HCT116 (cell line): Measurements from ENCODE around the gene ENTPD8. TPM values are rescaled to one million over a fixed set of nuclear protein-coding genes. Genes with fewer than 3 reads are reported as not detected.

ENCODE experiments used
- ATAC-seq: fragments of 200-7000 bp; cut with Tn5 transposase; 2 replicates; pipeline ENCODE4 v1.9.1; 2020; ENCODE audit warnings: mild to moderate bottlenecking, moderate library complexity
- BruUV-seq: library from RNA; stranded (reverse); fragments of 400-500 nt; replicated peaks from 2 replicates; lab custom pipeline; 2021; lab: Mats Ljungman, UMichigan
- CTCF ChIA-PET: fragments of 300-600 bp; sonication (Branson Sonifier 250); formaldehyde crosslinking; loops from one replicate; lab custom pipeline; 2021; ENCODE audit warnings: antibody characterized with exemption; lab: Charles Lee
- POLR2A ChIA-PET: fragments of 300-600, 350-600 bp; sonication (Branson Sonifier 250); formaldehyde crosslinking; loops from one replicate; lab custom pipeline; 2021; ENCODE audit warnings: antibody characterized with exemption; lab: Charles Lee
- RAD21 ChIA-PET, 2 experiments: fragments of 300-600 bp; sonication (Branson Sonifier 250); formaldehyde crosslinking; loops; one replicate each; lab custom pipeline; 2023; ENCODE audit warnings: low total read pairs in 2 of 2; ENCODE audit not compliant: uncharacterized antibody in 2 of 2, unreplicated experiment in 2 of 2, low non-redundant PET in 1 of 2; lab: Charles Lee
- DNase-seq: peaks from one replicate; pipeline ENCODE4 v3.0.0-alpha.2; 2010; ENCODE audit warnings: low read depth, low spot score
- H2AFZ ChIP-seq: fragments of 200-600 bp; shearing (Covaris generic), sonication (generic); 2 replicates; pipeline ENCODE4 v1.6.1; 2017; ENCODE audit warnings: low read depth, mixed run types, mixed read lengths, antibody characterized with exemption, low read length; ENCODE audit not compliant: poor library complexity, severe bottlenecking
- H3K27ac ChIP-seq: 2 replicates; pipeline ENCODE4 v1.5.1; 2012; ENCODE audit warnings: low read depth, low read length
- H3K27me3 ChIP-seq: fragments of 200-600 bp; sonication (generic); 2 replicates; pipeline ENCODE4 v1.6.1; 2016; ENCODE audit warnings: mixed run types, low read length, mixed read lengths; ENCODE audit not compliant: insufficient read depth
- H3K36me3 ChIP-seq, 2 experiments: fragments of 200-500 bp in 1 of 2; fragments of 200-600 bp in 1 of 2; sonication (Bioruptor generic) in 1 of 2; sonication (generic) in 1 of 2; 2 replicates each; pipeline versions ENCODE4 v1.5.1 to v1.6.1; 2014 to 2016; ENCODE audit warnings: low read length in 2 of 2, inconsistent platforms in 1 of 2, mixed read lengths in 1 of 2, mixed run types in 1 of 2; ENCODE audit not compliant: insufficient read depth in 2 of 2, control insufficient read depth in 1 of 2
- H3K4me1 ChIP-seq, 2 experiments: fragments of 200-600 bp in 1 of 2; sonication (generic) in 1 of 2; 2 replicates each; pipeline versions ENCODE4 v1.5.1 to v1.6.1; 2012 to 2017; ENCODE audit warnings: low read length in 2 of 2, inconsistent platforms in 1 of 2, mild to moderate bottlenecking in 1 of 2, mixed read lengths in 1 of 2, mixed run types in 1 of 2, moderate library complexity in 1 of 2; ENCODE audit not compliant: insufficient read depth in 2 of 2, control insufficient read depth in 1 of 2
- H3K4me2 ChIP-seq: fragments of 200-600 bp; sonication (generic); 2 replicates; pipeline ENCODE4 v1.6.1; 2017; ENCODE audit warnings: mixed run types, low read length, mixed read lengths
- H3K4me3 ChIP-seq, 2 experiments: fragments of 200-600 bp in 1 of 2; sonication (generic) in 1 of 2; replicated peaks in 1 of 2; 2 replicates each; pipeline ENCODE4 v1.5.1; 2011 to 2016; ENCODE audit warnings: low read length in 2 of 2, control low read depth in 1 of 2, low read depth in 1 of 2, mild to moderate bottlenecking in 1 of 2, mixed read lengths in 1 of 2, mixed run types in 1 of 2
- H3K79me2 ChIP-seq: fragments of 200-600 bp; sonication (generic); 2 replicates; pipeline ENCODE4 v1.6.1; 2017; ENCODE audit warnings: mild to moderate bottlenecking, mixed run types, low read length, moderate library complexity, mixed read lengths; ENCODE audit not compliant: insufficient read depth
- H3K9ac ChIP-seq: fragments of 200-600 bp; sonication (generic); 2 replicates; pipeline ENCODE4 v1.6.1; 2016; ENCODE audit warnings: low read length, mixed read lengths
- H3K9me2 ChIP-seq: fragments of 200-600 bp; sonication (generic), shearing (Covaris generic); 2 replicates; pipeline ENCODE4 v1.6.1; 2017; ENCODE audit warnings: mixed run types, mild to moderate bottlenecking, moderate library complexity; ENCODE audit not compliant: insufficient read depth
- H3K9me3 ChIP-seq, 2 experiments: fragments of 200-500 bp in 1 of 2; fragments of 200-600 bp in 1 of 2; sonication (Bioruptor generic) in 1 of 2; sonication (generic) in 1 of 2; 2 replicates each; pipeline ENCODE4 v1.6.1; 2014 to 2017; ENCODE audit warnings: low read length in 2 of 2, mixed read lengths in 2 of 2, inconsistent platforms in 1 of 2, low read depth in 1 of 2, mild to moderate bottlenecking in 1 of 2, mixed run types in 1 of 2, moderate library complexity in 1 of 2; ENCODE audit not compliant: control insufficient read depth in 1 of 2, insufficient read depth in 1 of 2
- H4K20me1 ChIP-seq: fragments of 200-600 bp; sonication (generic), shearing (Covaris generic); 2 replicates; pipeline ENCODE4 v1.6.1; 2017; ENCODE audit warnings: mixed run types, mild to moderate bottlenecking, moderate library complexity; ENCODE audit not compliant: insufficient read depth
- ATF3 ChIP-seq: IDR thresholded peaks from 2 replicates; pipeline ENCODE4 v1.6.1; 2012
- CBX3 ChIP-seq: IDR thresholded peaks from 2 replicates; pipeline ENCODE4 v1.6.1; 2012; ENCODE audit warnings: low read depth
- CEBPB ChIP-seq: IDR thresholded peaks from 2 replicates; pipeline ENCODE4 v1.6.1; 2012; ENCODE audit warnings: low read depth
- ELF1 ChIP-seq: IDR thresholded peaks from 2 replicates; pipeline ENCODE4 v1.6.1; 2012; ENCODE audit warnings: low read depth, borderline replicate concordance
- EZH2 ChIP-seq: fragments of 200-600 bp; sonication (generic); IDR thresholded peaks from 2 replicates; pipeline ENCODE4 v1.6.1; 2017; ENCODE audit warnings: antibody characterized with exemption, mixed run types
- EZH2phosphoT487 ChIP-seq: fragments of 200-600 bp; IDR thresholded peaks from 2 replicates; pipeline ENCODE4 v1.6.1; 2018; ENCODE audit warnings: antibody characterized with exemption, borderline replicate concordance
- FOSL1 ChIP-seq: IDR thresholded peaks from 2 replicates; pipeline ENCODE4 v1.6.1; 2012; ENCODE audit warnings: low read depth
- JUND ChIP-seq: IDR thresholded peaks from 2 replicates; pipeline ENCODE4 v1.6.1; 2012
- MAX ChIP-seq: IDR thresholded peaks from 2 replicates; pipeline ENCODE4 v1.6.1; 2012
- POLR2A ChIP-seq: IDR thresholded peaks from 2 replicates; pipeline ENCODE4 v1.7.0; 2011; ENCODE audit warnings: borderline replicate concordance; ENCODE audit not compliant: insufficient read depth, insufficient read length; ENCODE audit errors: extremely low read depth
- POLR2AphosphoS5 ChIP-seq: IDR thresholded peaks from 2 replicates; pipeline ENCODE4 v1.6.1; 2011; ENCODE audit warnings: mild to moderate bottlenecking, low read depth, low read length, moderate library complexity
- RAD21 ChIP-seq: IDR thresholded peaks from 2 replicates; pipeline ENCODE4 v1.6.1; 2012; ENCODE audit warnings: low read depth, mild to moderate bottlenecking
- SIN3A ChIP-seq: IDR thresholded peaks from 2 replicates; pipeline ENCODE4 v1.6.1; 2012; ENCODE audit warnings: low read depth
- SRF ChIP-seq: IDR thresholded peaks from 2 replicates; pipeline ENCODE4 v1.6.1; 2012; ENCODE audit warnings: low read depth
- TCF7L2 ChIP-seq: IDR thresholded peaks from 2 replicates; pipeline ENCODE4 v1.7.0; 2011; ENCODE audit warnings: borderline replicate concordance, inconsistent platforms; ENCODE audit not compliant: insufficient read depth, insufficient read length; ENCODE audit errors: extremely low read depth
- YY1 ChIP-seq: IDR thresholded peaks from 2 replicates; pipeline ENCODE4 v1.6.1; 2011; ENCODE audit warnings: low read length, low read depth, moderate library complexity, mild to moderate bottlenecking; ENCODE audit not compliant: insufficient replicate concordance; ENCODE audit errors: extremely low read depth
- ZBTB33 ChIP-seq: IDR thresholded peaks from 2 replicates; pipeline ENCODE4 v1.6.1; 2011; ENCODE audit warnings: mild to moderate bottlenecking, low read length, moderate library complexity; ENCODE audit not compliant: insufficient replicate concordance; ENCODE audit errors: extremely low read depth
- ZFX ChIP-seq: fragments of 450-650 bp; IDR thresholded peaks from 2 replicates; pipeline ENCODE4 v1.6.1; 2017
- ZNF274 ChIP-seq: fragments of 200-500 bp; sonication (Bioruptor generic); IDR thresholded peaks from 2 replicates; pipeline ENCODE4 v1.6.1; 2014; ENCODE audit warnings: mild to moderate bottlenecking, low read depth, low read length, inconsistent platforms
- intact Hi-C: fragments of 100-400 bp; cut with micrococcal nuclease; formaldehyde crosslinking; loops from 2 replicates; pipeline ENCODE4 v1.10.0; 2022
- total RNA-seq: library from RNA; stranded (reverse); gene quantifications from one replicate; pipeline ENCODE4 v1.2.1, GENCODE V29; 2021; ENCODE audit not compliant: unreplicated experiment

The ENTPD8 gene
- total RNA-seq, 1 experiment from 2014 or later = 1.7 TPM

GRCh38 chr9:137479892-137480685, 38.9 kb upstream of the ENTPD8 start:
- no peak for TF ChIP-seq YY1
- TF ChIP-seq CEBPB = no peak
- TF ChIP-seq TCF7L2 = no peak
- no peak for TF ChIP-seq CBX3
- TF ChIP-seq ZNF274 = no peak
- TF ChIP-seq ZFX = no peak
- no peak for TF ChIP-seq MAX
- TF ChIP-seq FOSL1 = no peak
- no peak for TF ChIP-seq JUND
- no peak for TF ChIP-seq ZBTB33
- TF ChIP-seq RAD21 = no peak
- TF ChIP-seq EZH2 = no peak
- no peak for TF ChIP-seq SIN3A
- TF ChIP-seq SRF = no peak
- no peak for TF ChIP-seq EZH2phosphoT487
- no peak for TF ChIP-seq POLR2A
- TF ChIP-seq ELF1 = no peak
- TF ChIP-seq ATF3 = no peak
- TF ChIP-seq POLR2AphosphoS5 = no peak
- ChIA-PET POLR2A (no interaction called here), RAD21 (no interaction called here), CTCF (no interaction called here)
- peaks cover 0 to 6% of the 10 kb centered on the region in 2 experiments; a peak in 1 of 4 replicates for H3K4me1 ChIP-seq
- H3K36me3 ChIP-seq = no peaks in the 10 kb centered on the region
- DNase-seq (no peak), ATAC-seq (no peak)
- H3K9me3 ChIP-seq = peaks cover 4 to 11% of the 10 kb centered on the region in 2 experiments; a peak in 3 of 4 replicates
- no peak overlapping the region for H3K27ac ChIP-seq
- intact Hi-C loops = no loop called here
- H3K79me2 ChIP-seq = no peaks in the 10 kb centered on the region
- no peak overlapping the region for H3K4me2 ChIP-seq
- BruUV-seq = no TSS peak
- H3K4me3 ChIP-seq = no peak overlapping the region
- no peak overlapping the region for H2AFZ ChIP-seq
- H3K27me3 ChIP-seq = no peaks in the 10 kb centered on the region
- H3K9ac ChIP-seq = no peak overlapping the region
- no peaks in the 10 kb centered on the region for H3K9me2 ChIP-seq
- H4K20me1 ChIP-seq = no peaks in the 10 kb centered on the region
